Inflammatory macrophage (primary cell): ENCODE measurements around the gene TCF7L2.
A peak's percentile ranks its signal among the peaks of the same experiment; 100 is the strongest.

ENCODE experiments used
- DNase-seq, 2 donors: peaks; one replicate each; pipeline ENCODE4 v3.0.0-alpha.2; 2020 to 2022
- total RNA-seq, 18 experiments: gene quantifications; one replicate each; lab custom pipeline; 2026; ENCODE audit warnings: mixed read lengths in 6 of 18, inconsistent platforms in 2 of 18; lab: John Stamatoyannopoulos, UW

The TCF7L2 gene
- 1.9 to 61.4 (median 13.7) reads per million in 18 experiments for total RNA-seq

DNA sequence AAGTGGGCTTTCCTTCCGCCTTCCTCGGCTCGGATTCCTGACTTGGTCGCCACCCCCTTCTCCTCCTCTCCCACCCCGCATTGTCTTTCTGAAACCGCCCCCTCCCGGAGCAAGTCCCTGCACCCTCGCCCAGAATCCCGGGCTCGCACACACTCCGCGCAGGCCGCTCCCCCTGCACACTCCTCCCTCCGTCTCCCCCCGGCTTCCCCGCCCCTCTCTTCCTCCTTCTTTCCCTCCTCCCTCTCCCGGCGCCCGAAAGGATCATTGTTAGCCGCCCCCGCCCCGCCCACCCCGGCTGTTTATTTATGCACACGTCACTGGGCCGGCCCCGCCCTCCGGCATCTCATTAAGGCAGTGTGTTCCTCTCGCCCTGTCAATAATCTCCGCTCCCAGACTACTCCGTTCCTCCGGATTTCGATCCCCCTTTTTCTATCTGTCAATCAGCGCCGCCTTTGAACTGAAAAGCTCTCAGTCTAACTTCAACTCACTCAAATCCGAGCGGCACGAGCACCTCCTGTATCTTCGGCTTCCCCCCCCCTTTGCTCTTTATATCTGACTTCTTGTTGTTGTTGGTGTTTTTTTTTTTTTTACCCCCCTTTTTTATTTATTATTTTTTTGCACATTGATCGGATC lies at the start of gene TCF7L2:
Gene TCF7L2, plus strand, starts transcription at position 373 of the 633 bp plus-strand sequence. CDS start 510 bp downstream, outside the sequence.
- DNase-seq, result peak; percentile 94 to 96

DNA sequence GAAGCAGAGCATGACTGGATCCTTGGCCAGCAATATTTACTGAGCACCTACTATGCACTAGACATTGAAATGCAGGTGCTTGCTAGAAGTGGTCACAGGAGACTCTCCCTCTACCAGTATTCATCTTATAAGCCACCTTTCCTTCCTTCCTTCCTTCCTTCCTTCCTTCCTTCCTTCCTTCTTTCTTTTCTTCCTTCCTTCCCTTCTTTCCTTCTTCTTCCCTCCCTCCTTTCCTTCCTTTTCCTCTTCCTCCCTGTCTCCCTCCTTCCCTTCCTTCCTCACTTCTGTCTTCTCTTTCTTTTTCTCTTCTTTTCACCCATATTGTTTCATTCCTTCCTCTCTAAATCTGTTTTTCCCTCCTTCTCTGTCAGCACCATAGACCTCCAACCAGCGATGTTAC lies 47.3 kb upstream of the TCF7L2 start:
- DNase-seq, result no peak

DNA sequence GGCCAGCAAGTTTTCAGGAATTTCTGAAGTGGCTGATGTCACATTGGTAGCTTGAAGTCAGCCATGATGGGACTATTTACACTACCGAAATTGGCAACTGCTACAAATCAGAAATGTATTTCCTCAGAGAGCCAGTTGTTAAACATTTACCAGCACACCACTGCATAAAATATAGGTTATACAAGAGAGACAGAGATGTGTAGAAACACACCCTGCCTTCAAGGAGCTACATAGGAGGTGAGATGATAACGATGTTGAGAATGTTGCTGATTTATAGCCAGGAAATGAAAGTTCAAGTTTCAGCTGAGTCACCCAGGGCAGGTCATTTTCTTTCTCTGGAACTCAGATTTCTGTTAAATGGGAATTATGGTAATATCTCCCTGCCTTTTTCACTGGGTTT lies 46.0 kb upstream of the TCF7L2 start:
- DNase-seq, result no peak

DNA sequence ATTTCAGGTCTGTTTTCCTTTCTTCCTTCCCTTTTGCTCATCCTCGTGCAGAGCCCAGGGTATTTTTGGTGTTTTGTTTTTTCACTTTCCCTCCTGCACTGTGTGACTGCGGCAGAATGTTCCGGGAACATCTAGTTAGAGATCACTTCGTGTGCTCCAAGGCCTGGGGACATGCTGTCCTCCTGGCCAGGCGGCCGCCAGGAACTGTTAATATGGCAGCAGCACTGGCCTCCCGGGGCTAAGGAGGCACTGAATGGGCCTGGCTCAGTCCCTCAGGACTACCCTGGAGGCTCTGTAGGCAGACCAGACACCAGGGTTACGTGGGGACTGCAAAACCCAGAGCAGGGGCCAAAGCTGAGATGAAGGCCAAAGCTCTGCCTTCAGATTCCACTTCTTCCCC lies 43.1 kb upstream of the TCF7L2 start:
- DNase-seq, result no peak

DNA sequence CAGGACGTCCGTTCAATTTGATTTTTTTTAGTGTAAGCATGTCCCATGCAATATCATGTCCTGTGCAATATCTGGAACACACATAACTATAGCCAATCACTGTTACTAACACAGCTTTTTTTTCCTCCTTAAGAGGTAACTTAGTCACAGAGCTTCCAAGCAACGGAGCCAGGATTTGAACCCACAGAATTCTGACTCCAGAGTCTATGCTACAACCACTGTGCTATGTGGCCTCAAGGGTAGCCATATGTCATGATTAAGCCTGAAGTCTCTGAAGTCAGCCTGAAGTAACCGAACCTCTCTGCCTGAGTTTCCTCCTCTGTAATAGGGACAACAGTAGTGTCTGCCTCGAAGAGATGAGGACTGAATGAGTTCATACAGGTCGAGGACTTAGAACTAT lies 42.2 kb upstream of the TCF7L2 start:
- no peak for DNase-seq

DNA sequence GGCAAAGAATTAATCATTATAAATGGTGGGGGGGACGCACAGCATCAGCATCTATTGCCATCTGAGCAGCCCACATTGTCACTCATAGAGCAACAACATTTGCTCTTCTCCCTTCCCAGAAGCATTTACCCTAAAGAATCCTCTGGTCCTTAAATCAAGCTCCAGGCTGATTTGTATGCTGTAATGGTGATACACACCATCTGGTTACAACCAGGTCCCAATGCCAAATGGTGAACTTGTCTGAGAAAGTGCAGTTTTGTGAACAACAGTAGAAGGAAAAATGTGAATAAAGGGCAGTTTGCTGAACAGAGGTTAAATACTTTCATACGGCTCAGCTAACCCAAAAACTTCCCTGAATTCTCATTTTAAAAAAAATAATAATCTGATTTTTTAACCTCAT lies 38.8 kb upstream of the TCF7L2 start:
- DNase-seq, result no peak

DNA sequence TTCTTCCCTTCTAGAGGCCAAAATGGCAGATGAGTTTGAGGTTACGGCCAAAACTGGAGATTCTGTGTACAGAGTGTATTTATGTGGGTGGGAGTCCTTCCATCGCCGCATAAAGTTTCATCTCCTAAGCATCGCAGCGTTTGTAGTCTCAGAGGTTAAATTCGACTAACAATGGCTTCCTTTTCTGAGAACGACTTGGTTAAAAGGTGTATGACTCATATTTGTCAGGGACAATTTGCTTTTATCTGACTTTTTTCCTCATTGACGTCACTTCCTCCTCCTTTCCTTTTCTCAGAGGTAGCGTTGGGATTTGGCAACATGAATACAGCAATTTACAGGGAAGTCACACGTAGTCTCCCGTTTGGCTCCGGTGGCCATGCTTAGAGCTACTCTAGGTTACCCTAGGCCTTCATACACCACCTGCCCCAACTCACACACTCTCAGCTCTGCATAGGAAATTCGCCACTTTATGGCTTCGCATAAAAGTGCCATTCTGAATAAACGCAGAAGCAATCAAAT lies 37.6 kb upstream of the TCF7L2 start:
- DNase-seq, result peak; percentile 5 to 7

DNA sequence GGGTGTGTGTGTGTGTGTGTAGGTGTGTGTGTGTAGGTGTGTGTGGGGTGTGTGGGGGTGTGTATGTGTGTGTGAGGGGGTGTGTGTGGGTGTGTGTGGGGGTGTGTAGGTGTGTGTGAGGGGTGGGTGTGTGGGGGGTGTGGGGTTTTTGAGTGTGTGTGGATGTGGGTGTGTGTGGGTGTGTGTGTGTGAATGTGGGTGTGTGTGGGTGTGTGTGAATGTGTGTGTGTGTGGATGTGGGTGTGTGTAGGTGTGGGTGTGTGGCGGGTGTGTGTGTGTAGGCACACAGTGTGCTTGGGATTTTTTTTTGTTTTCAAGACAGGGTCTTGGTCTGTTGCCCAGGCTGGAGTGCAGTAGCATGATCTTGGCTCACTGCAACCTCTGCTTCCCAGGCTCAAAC lies 36.8 kb upstream of the TCF7L2 start:
- DNase-seq, result no peak

DNA sequence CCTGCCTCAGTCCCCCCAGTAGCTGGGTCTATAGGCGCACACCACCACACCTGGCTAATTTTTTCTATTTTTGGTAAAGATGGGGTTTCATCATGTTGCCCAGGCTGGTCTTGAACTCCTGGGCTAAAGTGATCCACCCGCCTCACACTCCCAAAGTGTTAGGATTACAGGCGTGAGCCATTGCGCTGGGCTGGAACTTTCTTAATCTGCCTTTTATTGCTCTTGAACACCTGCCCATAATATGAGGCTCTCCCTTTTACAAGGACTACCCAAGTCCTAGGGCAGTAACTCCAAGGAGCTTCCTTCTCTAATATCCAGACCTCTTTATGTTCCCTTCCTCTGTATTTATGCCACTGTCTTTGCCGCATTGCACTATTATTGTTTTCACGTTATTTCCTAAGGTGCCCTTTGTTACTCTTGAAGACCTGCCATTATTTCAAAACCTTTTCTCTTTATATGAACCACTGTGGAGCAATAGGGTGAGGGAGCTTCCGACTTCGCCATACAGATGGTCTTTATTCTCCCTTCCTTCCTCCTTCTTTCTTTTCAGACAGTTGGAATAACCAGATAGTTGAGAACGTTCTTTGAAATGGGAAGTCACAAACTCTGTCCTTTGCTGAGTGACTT lies 36.3 kb upstream of the TCF7L2 start:
- peak in 1 of 2 donors; percentile 22 for DNase-seq

DNA sequence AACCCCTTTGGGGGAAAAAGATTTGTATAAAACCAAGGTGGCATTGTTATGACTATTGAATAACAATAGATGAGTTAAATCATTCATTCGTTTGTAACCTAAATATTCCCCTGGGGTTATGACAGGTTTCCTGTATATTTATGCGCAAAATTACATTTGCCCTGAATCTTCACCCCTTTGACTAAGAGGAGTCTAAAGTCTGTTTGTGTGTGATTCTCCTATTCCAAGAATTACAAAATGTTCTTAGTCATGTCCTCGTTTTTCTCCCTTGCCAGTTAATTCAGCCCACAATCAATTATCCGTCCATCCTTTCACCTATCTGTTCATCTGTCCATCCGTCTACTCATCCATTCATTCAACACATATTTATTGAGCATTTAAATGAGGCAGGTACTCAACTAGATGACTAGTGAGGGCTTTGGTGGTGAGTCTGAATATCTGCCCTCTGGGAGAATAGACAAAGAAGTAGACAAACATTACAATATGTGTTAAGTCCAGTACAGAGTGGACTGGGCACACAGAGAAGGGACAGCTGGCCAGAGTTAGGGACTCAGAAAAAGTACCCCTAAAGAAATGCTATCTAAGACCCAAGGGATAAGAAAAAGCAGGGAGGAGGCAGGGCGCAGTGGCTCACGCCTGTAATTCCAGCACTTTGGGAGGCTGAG lies 35.6 kb upstream of the TCF7L2 start:
- DNase-seq, result no peak

DNA sequence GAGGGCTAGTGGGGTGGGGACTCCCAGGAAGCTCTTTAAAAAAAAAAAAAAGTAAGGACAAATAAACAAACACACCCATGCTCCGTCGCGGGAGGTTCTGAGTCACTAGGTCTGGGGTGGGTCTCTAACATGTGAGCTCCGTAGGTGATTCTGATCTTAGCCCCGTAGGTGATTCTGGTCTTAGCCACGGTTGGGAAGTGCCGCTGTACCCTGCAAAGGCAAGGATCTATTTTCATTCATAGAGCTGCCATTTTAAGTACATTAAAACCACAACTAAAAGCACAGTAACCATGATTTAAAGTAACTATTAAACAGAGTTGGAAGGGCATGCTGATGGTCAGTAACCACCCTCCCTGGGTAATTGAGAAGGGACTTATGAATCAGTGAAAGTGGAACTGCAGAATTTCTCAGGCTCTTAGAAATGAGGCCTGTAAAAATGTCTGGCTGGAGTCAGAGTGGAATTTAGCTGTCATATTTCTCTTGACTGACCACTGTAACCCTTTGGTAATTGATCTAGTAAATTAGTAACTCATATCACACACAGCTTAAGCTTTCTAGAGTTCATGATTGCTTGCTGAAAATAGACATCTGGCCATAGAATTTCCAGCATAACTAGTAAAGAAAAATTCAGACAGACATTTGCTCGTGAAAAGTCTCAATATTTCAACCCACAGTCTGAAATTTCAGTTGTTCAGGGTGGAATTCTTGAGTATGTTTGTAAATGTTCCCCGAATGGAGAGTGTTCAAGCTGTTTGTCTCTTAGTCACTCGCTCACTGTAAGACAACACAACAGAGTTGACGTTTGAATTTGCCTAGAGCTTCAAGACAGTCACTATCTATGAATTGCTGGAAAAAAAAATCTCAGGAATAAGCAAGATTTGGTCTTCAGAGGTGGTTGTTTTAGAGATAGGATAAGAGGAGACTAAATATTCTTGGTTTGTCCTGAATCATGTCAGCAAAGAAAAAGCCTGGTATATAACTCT lies 34.2 kb upstream of the TCF7L2 start:
- no peak for DNase-seq

DNA sequence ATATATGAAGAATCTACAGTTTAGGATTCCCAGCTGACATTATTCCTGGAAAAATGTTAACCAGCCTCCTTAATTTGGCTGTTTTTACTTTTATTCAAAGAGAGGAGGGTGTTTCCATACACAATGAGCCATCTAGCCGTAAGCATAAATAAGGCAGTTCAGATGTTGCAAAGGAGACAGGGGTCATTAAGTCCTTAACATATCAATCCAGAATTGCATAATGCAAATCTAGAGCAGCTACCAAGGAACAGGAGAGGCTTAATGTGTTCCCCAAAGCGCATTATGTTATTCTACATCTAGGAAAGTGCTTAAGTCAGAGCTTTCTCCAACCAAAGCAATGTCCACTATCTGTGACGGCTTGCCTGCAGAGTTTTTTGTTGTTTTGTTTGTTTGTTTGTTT lies 32.4 kb upstream of the TCF7L2 start:
- no peak for DNase-seq

DNA sequence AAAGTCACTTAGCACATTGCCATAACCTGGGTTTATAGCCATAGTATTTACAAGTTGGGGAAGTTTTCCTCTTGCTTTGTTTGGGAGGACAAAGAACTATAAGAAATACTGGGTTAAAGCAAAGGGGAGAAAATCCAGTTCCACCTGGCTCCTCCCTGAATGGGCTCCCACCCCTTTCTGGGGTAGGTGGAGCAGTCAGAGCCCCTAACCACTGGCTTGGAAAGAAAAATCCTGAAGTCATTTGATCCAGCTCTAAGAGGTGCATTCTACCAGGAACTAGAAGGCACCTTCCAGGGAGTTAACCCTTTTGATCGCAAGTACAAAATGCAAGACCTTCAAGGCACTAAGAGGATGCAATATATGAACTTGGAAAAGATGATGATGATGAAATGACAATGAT lies 31.3 kb upstream of the TCF7L2 start:
- no peak for DNase-seq

DNA sequence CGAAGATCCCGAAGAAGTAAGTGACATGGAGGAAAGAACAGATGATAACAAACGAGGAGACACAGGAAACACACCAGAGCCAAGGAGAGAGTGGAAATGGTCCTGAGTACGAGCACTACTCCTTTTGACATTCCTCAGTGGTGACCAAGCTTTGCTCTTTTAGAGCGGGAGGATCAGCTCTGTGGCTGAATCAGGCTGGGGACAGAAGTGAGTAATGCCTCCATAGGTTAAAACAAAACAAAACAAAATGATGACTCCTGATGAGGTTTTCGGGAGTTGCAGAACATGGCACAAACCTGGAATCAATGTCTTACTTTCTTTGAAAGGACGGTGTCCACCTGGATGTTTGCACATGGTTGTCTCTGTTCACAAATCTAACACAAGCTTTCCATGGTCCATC lies 30.3 kb upstream of the TCF7L2 start:
- no peak for DNase-seq

DNA sequence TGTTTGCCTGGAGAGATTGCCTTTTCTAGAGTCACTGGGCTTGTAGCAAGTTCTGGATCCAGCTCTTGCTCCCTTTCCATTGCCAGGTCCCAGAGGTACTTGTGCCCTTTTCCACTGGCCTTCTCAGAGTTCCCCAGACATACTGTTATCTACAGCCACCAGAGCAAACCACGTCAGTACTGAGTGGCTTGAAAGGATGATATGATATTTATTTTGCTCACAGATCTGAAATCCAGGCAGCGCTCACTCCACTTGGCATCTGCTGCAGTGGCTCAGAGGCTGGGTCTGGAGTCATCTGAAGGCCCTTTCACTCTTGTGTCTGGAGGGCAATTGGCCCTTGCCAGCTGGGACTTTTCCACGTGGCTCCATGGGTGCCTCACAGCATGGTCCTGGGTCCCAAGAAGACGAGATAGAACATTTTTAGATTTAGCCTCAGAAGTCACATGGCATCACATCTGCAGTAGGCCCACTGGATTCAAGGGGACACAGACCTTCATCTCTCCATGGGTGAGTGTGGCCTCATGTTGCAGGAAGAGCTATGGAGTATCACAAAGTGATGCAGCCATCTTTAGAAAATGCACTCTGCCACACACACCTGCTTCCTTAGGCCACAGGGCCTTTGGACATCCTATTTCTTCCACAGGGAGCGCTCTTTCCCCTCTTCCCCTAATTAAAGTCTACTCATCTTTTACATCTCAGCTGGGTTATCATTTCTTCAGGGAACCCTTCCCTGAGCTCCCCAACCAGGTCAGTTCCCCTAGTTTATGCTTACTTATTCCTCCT lies 22.9 kb upstream of the TCF7L2 start:
- no peak for DNase-seq

DNA sequence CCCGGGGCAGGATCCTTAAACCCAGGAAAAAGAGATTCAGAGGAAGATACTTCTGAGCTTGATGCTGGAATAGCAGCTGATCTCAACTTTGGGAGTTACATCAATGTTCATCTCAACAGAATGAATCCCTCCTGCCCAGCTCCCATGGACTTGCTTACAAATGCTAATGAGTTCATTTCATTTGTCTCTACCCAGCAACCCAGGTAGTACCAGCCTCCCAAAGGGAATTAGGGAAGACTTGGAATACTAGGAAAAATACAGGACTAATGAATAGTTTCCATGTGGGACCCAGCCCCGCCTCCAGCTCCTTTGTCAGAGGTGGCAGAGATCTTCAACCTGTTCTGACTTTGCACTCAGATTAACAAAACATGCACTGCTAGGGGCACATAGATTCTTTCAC lies 22.1 kb upstream of the TCF7L2 start:
- DNase-seq, result no peak

DNA sequence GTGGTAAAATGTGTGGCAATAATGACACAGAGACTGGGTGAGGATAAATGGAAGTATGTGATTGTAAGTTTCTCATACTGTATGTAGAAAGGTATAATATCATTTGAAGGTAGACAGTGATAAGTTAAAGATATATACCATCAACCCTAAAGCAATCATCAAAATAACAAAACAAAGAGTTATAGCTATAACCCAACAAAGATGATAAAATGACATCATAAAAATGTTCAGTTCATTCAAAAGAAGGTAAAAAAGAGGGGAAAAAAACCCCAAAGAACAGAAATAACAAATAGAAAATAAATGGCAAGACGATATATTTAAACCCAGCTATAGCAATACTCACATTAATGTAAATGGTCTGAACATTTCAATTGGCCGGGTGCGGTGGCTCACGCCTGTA lies 17.4 kb upstream of the TCF7L2 start:
- no peak for DNase-seq

DNA sequence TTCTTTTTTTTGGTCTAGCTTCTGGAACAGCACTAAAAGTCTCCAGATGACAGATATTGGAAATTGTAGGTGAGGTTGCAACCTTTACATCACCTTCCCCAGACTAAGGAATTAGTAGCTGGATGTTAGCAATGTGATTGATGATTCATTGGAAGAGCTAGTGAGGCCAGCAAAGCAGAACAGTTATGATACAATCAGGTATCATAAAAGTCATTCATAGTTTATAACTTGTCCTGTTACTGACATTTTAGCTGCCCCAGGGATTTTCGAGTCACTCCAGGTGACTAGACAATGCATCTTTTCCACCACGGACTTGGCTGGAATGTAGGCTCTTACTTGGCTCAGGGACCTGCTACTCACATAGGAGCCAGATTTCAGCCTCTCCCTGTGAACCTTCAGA lies 15.9 kb upstream of the TCF7L2 start:
- no peak for DNase-seq

DNA sequence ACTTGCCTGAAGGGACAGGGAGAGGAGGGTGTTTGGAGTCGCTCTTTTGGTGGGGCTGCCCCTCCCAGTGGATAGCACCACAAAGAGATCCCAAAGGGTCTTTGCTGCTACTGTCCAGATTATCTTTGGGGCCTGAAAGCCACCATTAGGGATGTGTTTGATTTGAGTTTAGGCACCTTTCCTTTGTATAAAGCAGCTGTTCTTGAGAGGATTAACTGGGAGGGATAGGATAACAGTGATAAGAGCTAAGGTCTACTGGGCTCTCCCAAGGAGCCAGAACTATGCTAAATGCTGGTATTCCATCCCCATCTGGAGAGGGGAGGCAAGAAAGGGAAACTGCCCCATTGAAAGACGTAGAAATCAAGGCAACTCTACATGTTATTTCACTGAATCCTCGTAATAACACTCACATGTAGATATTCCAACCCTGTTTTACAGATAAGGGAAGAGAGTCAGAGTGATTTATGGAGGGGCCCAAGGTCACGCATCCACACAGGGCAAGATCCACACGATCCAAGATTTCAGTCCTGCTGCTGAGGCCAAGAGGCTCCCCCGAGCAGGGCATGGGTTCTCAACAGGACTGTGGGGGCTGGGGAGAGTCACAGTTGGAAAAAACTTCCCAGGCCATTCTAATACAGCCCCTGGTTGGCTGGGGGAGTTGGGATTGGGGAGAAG lies 11.1 kb upstream of the TCF7L2 start:
- DNase-seq, result no peak

DNA sequence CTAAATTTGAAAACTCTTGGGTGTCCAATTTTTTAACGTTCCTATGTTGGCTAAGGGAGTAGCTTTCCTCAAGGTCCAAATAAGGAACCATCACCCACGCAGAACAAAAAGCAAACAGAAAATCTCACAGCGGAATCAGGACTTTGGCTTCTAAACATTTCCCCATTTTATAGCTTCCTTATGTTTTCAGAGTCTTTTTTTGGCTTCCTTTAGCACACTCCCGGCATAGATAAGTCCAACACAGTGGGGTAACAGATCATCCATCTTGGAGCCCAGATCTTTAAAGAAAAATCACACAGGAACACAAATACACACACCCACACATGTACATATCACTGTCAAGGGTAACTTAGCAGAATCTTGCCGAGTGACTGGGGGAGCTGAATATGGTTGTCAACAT lies 4.2 kb upstream of the TCF7L2 start:
- DNase-seq, result peak; percentile 88 to 92

DNA sequence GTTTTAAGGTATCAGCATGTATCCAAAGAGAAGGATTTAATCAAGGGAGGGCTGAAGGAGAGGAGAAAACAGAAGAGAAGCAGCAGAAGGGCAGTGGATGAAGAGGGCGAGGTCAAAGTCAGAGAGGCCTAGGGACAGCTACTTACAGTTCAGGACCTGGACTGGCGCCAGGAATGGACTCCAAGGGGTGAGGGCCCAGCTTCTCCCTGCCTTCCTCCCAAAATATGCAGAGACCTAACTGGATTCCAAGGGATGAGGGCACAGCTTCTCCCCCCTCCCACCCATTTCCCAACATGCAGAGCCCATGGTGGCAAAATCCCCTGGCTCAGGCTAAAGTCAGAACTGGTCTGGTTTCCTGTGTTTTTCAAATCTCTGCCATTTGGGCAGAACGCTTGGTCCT lies 3.4 kb upstream of the TCF7L2 start:
- no peak for DNase-seq
